GM21619 (cell line): Measurements from ENCODE around the gene ISX.

Experiments used
- ATAC-seq: cut with Tn5 transposase; IDR thresholded peaks from one replicate; pipeline ENCODE4 v1.9.1; 2021; ENCODE audit not compliant: unreplicated experiment

ISX gene

GRCh38 chr22:35109616-35110015 is 43.7 kb downstream of the ISX start:
- ATAC-seq = no peak

GRCh38 chr22:35111244-35111643 is 45.3 kb downstream of the ISX start:
- ATAC-seq = no peak

GRCh38 chr22:35113341-35113740 is 47.4 kb downstream of the ISX start:
- no peak for ATAC-seq

- ATAC-seq = no peak
These were observed 48.4 kb downstream of the ISX start for GRCh38 chr22:35114131-35114980.

GRCh38 chr22:35115515-35115914 is 49.6 kb downstream of the ISX start:
- ATAC-seq = no peak

- no peak for ATAC-seq
These were observed 50.3 kb downstream of the ISX start for GRCh38 chr22:35116269-35116668.

GRCh38 chr22:35116817-35117216 is 50.9 kb downstream of the ISX start:
- no peak for ATAC-seq

- no peak for ATAC-seq
These were observed 53.5 kb downstream of the ISX start for GRCh38 chr22:35119494-35119893.

- ATAC-seq = no peak
These were observed 58.8 kb downstream of the ISX start for GRCh38 chr22:35124691-35125219.

- ATAC-seq = peak; percentile 51
These were observed 61.0 kb downstream of the ISX start for GRCh38 chr22:35126993-35127392.

GRCh38 chr22:35128637-35129036 is 62.7 kb downstream of the ISX start:
- peak; percentile 43 for ATAC-seq

- no peak for ATAC-seq
These were observed 65.6 kb downstream of the ISX start for GRCh38 chr22:35131525-35132000.

GRCh38 chr22:35132568-35132967 is 66.6 kb downstream of the ISX start:
- ATAC-seq = no peak

GRCh38 chr22:35133702-35134380 is 67.9 kb downstream of the ISX start:
- ATAC-seq = no peak

- no peak for ATAC-seq
These were observed 68.7 kb downstream of the ISX start for GRCh38 chr22:35134637-35135036.

- no peak for ATAC-seq
These were observed 69.2 kb downstream of the ISX start for GRCh38 chr22:35135165-35135564.
